ENCODE measurements around the gene TSGA10.

DNA sequence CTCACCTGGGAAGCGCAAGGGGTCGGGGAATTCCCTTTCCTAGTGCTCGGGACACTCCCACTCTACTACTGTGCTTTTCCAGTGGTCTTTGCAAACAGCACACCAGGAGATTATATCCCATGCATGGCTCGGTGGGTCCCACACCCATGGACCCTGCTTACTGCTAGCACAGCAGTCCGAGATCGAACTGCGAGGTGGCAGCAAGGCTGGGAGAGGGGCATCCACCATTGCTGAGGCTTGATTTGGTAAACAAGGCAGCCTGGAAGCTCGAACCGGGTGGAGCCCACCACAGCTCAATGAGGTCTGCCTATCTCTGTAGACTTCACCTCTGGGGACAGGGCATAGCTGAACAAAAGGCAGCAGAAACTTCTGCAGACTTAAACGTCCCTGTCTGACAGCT lies 154.0 kb downstream of the TSGA10 start:
- TF ChIP-seq CTCF (IDR thresholded peaks at IDR 0.05) (no peak), REST (IDR thresholded peaks at IDR 0.05; ENCODE audit: insufficient read depth in 1 of 2, low read depth in 2 of 2, low read length in 1 of 2) (no peak), SIN3A (IDR thresholded peaks at IDR 0.05; ENCODE audit: borderline replicate concordance, insufficient read depth, low read depth, low read length) (no peak), POLR2AphosphoS5 (IDR thresholded peaks at IDR 0.05; ENCODE audit: low read depth, low read length) (no peak)

Data from Panc1 (cell line).